Measurements from ENCODE around the gene DNAH17.
A peak's percentile ranks its signal among the peaks of the same experiment; 100 is the strongest.

Gene DNAH17

GRCh38 chr17:78422267-78422605 lies 155.0 kb downstream of the DNAH17 start:
- no peak for DNase-seq

- DNase-seq = peak; percentile 74
These were observed 155.5 kb downstream of the DNAH17 start for GRCh38 chr17:78421534-78422266.

GRCh38 chr17:78421084-78421533 lies 156.1 kb downstream of the DNAH17 start:
- DNase-seq = no peak

- DNase-seq = no peak
These were observed 157.0 kb downstream of the DNAH17 start for GRCh38 chr17:78419970-78420815.

- DNase-seq = no peak
These were observed 158.7 kb downstream of the DNAH17 start for GRCh38 chr17:78418326-78419026.

- DNase-seq = no peak
These were observed 159.7 kb downstream of the DNAH17 start for GRCh38 chr17:78417531-78417909.

- DNase-seq = no peak
These were observed 160.2 kb downstream of the DNAH17 start for GRCh38 chr17:78416791-78417530.

GRCh38 chr17:78415821-78416711 lies 161.1 kb downstream of the DNAH17 start:
- DNase-seq = no peak

- no peak for DNase-seq
These were observed 162.7 kb downstream of the DNAH17 start for GRCh38 chr17:78414178-78415162.

GRCh38 chr17:78412403-78412802 lies 164.8 kb downstream of the DNAH17 start:
- DNase-seq = peak; percentile 36

GRCh38 chr17:78411241-78411857 lies 165.8 kb downstream of the DNAH17 start:
- DNase-seq = no peak

- DNase-seq = peak; percentile 86
These were observed 167.8 kb downstream of the DNAH17 start for GRCh38 chr17:78409191-78409928.

- no peak for DNase-seq
These were observed 168.6 kb downstream of the DNAH17 start for GRCh38 chr17:78408476-78409050.

- DNase-seq = no peak
These were observed 169.7 kb downstream of the DNAH17 start for GRCh38 chr17:78407387-78408000.

- no peak for DNase-seq
These were observed 170.3 kb downstream of the DNAH17 start for GRCh38 chr17:78406920-78407319.

- no peak for DNase-seq
These were observed 170.8 kb downstream of the DNAH17 start for GRCh38 chr17:78406396-78406795.

GRCh38 chr17:78403822-78404221 lies 173.4 kb downstream of the DNAH17 start:
- DNase-seq = no peak

- no peak for DNase-seq
These were observed 175.3 kb downstream of the DNAH17 start for GRCh38 chr17:78401891-78402290.

Data from NCI-H1436 (cell line).